HFF-Myc (cell line): ENCODE results near the gene FOXRED2.
A peak's percentile ranks its signal among the peaks of the same experiment; 100 is the strongest.

Source experiments
- DNase-seq: peaks from one replicate; pipeline ENCODE4 v3.0.0-alpha.2; 2011; ENCODE audit warnings: low read depth; ENCODE audit errors: extremely low read depth
- H3K4me3 ChIP-seq: replicated peaks from 2 replicates; pipeline ENCODE4 v1.5.1; 2011; ENCODE audit warnings: low read depth, mild to moderate bottlenecking, control low read depth, low read length
- CTCF ChIP-seq: IDR thresholded peaks from 2 replicates; pipeline ENCODE4 v1.5.1; 2012; ENCODE audit warnings: mild to moderate bottlenecking, low read depth, low read length, control low read depth; ENCODE audit errors: missing control alignments

The FOXRED2 gene

GRCh38 chr22:36546932-36547331, 40.1 kb upstream of the FOXRED2 start:
- no peak for DNase-seq
- TF ChIP-seq CTCF, result no peak
- no peak overlapping the region for H3K4me3 ChIP-seq

GRCh38 chr22:36546092-36546804, 39.4 kb upstream of the FOXRED2 start:
- no peak for DNase-seq
- TF ChIP-seq CTCF, result peak; percentile 47
- no peak overlapping the region for H3K4me3 ChIP-seq

GRCh38 chr22:36544107-36544620, 37.3 kb upstream of the FOXRED2 start:
- no peak for TF ChIP-seq CTCF
- no peak overlapping the region for H3K4me3 ChIP-seq
- no peak for DNase-seq

- TF ChIP-seq CTCF, result no peak
- H3K4me3 ChIP-seq, result no peak overlapping the region
- DNase-seq, result peak; percentile 65
These were observed 35.1 kb upstream of the FOXRED2 start for GRCh38 chr22:36541831-36542411.

- TF ChIP-seq CTCF, result no peak
- DNase-seq, result no peak
- no peak overlapping the region for H3K4me3 ChIP-seq
These were observed 34.2 kb upstream of the FOXRED2 start for GRCh38 chr22:36540867-36541642.

- H3K4me3 ChIP-seq, result no peak overlapping the region
- TF ChIP-seq CTCF, result no peak
- DNase-seq, result no peak
These were observed 31.7 kb upstream of the FOXRED2 start for GRCh38 chr22:36538529-36538928.
